Measurements from ENCODE around the gene SCAPER. TPM values are rescaled to one million over a fixed set of nuclear protein-coding genes. Genes with fewer than 3 reads are reported as not detected.

SCAPER gene
- polyA plus RNA-seq (2013, experiment 1 of 2), result 7.7 TPM
- 7.7 TPM for polyA plus RNA-seq (2013, experiment 2 of 2)

- Histone ChIP-seq H2AK5ac (ENCODE audit: low read depth, low read length) (peak within 1 kb of the TSS; percentile 53), H3K9ac (ENCODE audit: low read depth, low read length, poor library complexity) (peak within 1 kb of the TSS; percentile 90), H3K14ac (ENCODE audit: low read length) (peak within 1 kb of the TSS; percentile 90), H3K4me1 (ENCODE audit: control insufficient read depth in 2 of 2, insufficient read depth in 1 of 2, low read depth in 1 of 2, low read length in 2 of 2) (peaks cover 0 to 5% of the 10 kb centered on the region in 2 donors), H3K23ac (ENCODE audit: low read depth, low read length, poor library complexity) (peak within 1 kb of the TSS; percentile 68), H3K4me3 (ENCODE audit: low read length in 2 of 2) (peak within 1 kb of the TSS; percentile 54 to 89), H2BK12ac (ENCODE audit: low read length) (no peak within 1 kb of the TSS), H3K27me3 (ENCODE audit: control insufficient read depth in 3 of 3, insufficient read depth in 3 of 3, low read depth in 1 of 3, low read length in 3 of 3) (peaks cover 0 to 4% (median 2%) of the 10 kb centered on the region in 3 experiments), H3K79me1 (ENCODE audit: low read depth, low read length) (no peaks in the 10 kb centered on the region), H3K27ac (replicated peaks; ENCODE audit: low read length) (peak within 1 kb of the TSS; percentile 74), H3K4me2 (ENCODE audit: insufficient read depth, low read length, poor library complexity, severe bottlenecking) (peak within 1 kb of the TSS; percentile 64), H2BK5ac (ENCODE audit: low read length) (peak within 1 kb of the TSS; percentile 98), H3K9me3 (replicated peaks in 1 of 2; ENCODE audit: control insufficient read depth in 2 of 2, insufficient read depth in 1 of 2, low read depth in 1 of 2, low read length in 2 of 2) (peaks cover 0 to 2% of the 10 kb centered on the region in 2 donors), H2AFZ (ENCODE audit: low read length) (peak within 1 kb of the TSS; percentile 93), H4K8ac (ENCODE audit: low read depth, low read length) (no peak within 1 kb of the TSS), H2BK120ac (ENCODE audit: low read depth, low read length) (peak within 1 kb of the TSS; percentile 12), H4K91ac (ENCODE audit: low read depth, low read length, poor library complexity) (no peak within 1 kb of the TSS), H3K18ac (ENCODE audit: low read length) (peak within 1 kb of the TSS; percentile 94), H3K4ac (ENCODE audit: low read length) (peak within 1 kb of the TSS; percentile 26), H2BK15ac (ENCODE audit: low read length) (no peak within 1 kb of the TSS), H3K36me3 (replicated peaks in 1 of 2; ENCODE audit: control insufficient read depth in 2 of 2, insufficient read depth in 2 of 2, low read length in 2 of 2) (no peaks in the 10 kb centered on the region)
- DNase-seq (ENCODE audit: low spot score), result peak; percentile 90
- no CpG with 5 or more reads among the region's 78 CpGs for WGBS, 2 donors (ENCODE audit: extremely low coverage in 2 of 2, insufficient read length in 2 of 2, insufficient replicate concordance in 1 of 2)
Observed at GRCh38 chr15:76905013-76905839, at the start of gene SCAPER. Gene SCAPER (minus strand): TSS chr15:76905340. CDS start chr15:76883817, 21,523 bp downstream.

GRCh38 chr15:76954744-76955143, 49.6 kb upstream of the SCAPER start:
- H3K9ac ChIP-seq (ENCODE audit: low read depth, low read length, poor library complexity), result no peak overlapping the region
- H3K4me2 ChIP-seq (ENCODE audit: insufficient read depth, low read length, poor library complexity, severe bottlenecking), result no peak overlapping the region
- no peak overlapping the region for H4K8ac ChIP-seq (ENCODE audit: low read depth, low read length)
- no peak overlapping the region for H4K91ac ChIP-seq (ENCODE audit: low read depth, low read length, poor library complexity)
- no peak overlapping the region for H3K4ac ChIP-seq (ENCODE audit: low read length)
- no peaks in the 10 kb centered on the region for H3K9me3 ChIP-seq (replicated peaks in 1 of 2; ENCODE audit: control insufficient read depth in 2 of 2, insufficient read depth in 1 of 2, low read depth in 1 of 2, low read length in 2 of 2)
- no peak overlapping the region for H3K14ac ChIP-seq (ENCODE audit: low read length)
- no peak overlapping the region for H2AK5ac ChIP-seq (ENCODE audit: low read depth, low read length)
- no peaks in the 10 kb centered on the region for H3K79me1 ChIP-seq (ENCODE audit: low read depth, low read length)
- no peaks in the 10 kb centered on the region for H3K4me1 ChIP-seq (ENCODE audit: control insufficient read depth in 2 of 2, insufficient read depth in 1 of 2, low read depth in 1 of 2, low read length in 2 of 2)
- H2BK120ac ChIP-seq (ENCODE audit: low read depth, low read length), result no peak overlapping the region
- H2AFZ ChIP-seq (ENCODE audit: low read length), result no peak overlapping the region
- no peak overlapping the region for H2BK12ac ChIP-seq (ENCODE audit: low read length)
- no peak overlapping the region for H3K4me3 ChIP-seq (ENCODE audit: low read length in 2 of 2)
- H3K27me3 ChIP-seq (ENCODE audit: control insufficient read depth in 3 of 3, insufficient read depth in 3 of 3, low read depth in 1 of 3, low read length in 3 of 3), result no peaks in the 10 kb centered on the region
- H2BK15ac ChIP-seq (ENCODE audit: low read length), result no peak overlapping the region
- H3K18ac ChIP-seq (ENCODE audit: low read length), result no peak overlapping the region
- H3K36me3 ChIP-seq (replicated peaks in 1 of 2; ENCODE audit: control insufficient read depth in 2 of 2, insufficient read depth in 2 of 2, low read length in 2 of 2), result peaks cover 5 to 25% of the 10 kb centered on the region in 2 donors
- no peak overlapping the region for H3K23ac ChIP-seq (ENCODE audit: low read depth, low read length, poor library complexity)
- DNase-seq (ENCODE audit: low spot score), result no peak
- H3K27ac ChIP-seq (replicated peaks; ENCODE audit: low read length), result no peak overlapping the region
- H2BK5ac ChIP-seq (ENCODE audit: low read length), result no peak overlapping the region
- WGBS, 2 donors (ENCODE audit: extremely low coverage in 2 of 2, insufficient read length in 2 of 2, insufficient replicate concordance in 1 of 2), result no CpG with 5 or more reads among the region's 2 CpGs

GRCh38 chr15:76953913-76954312, 48.8 kb upstream of the SCAPER start:
- Histone ChIP-seq H4K8ac (ENCODE audit: low read depth, low read length) (no peak overlapping the region), H2BK120ac (ENCODE audit: low read depth, low read length) (no peak overlapping the region), H3K14ac (ENCODE audit: low read length) (no peak overlapping the region), H3K18ac (ENCODE audit: low read length) (no peak overlapping the region), H2AK5ac (ENCODE audit: low read depth, low read length) (no peak overlapping the region), H2BK15ac (ENCODE audit: low read length) (no peak overlapping the region), H3K27ac (replicated peaks; ENCODE audit: low read length) (no peak overlapping the region), H3K4me1 (ENCODE audit: control insufficient read depth in 2 of 2, insufficient read depth in 1 of 2, low read depth in 1 of 2, low read length in 2 of 2) (no peaks in the 10 kb centered on the region), H3K23ac (ENCODE audit: low read depth, low read length, poor library complexity) (no peak overlapping the region), H2BK5ac (ENCODE audit: low read length) (no peak overlapping the region), H4K91ac (ENCODE audit: low read depth, low read length, poor library complexity) (no peak overlapping the region), H3K9me3 (replicated peaks in 1 of 2; ENCODE audit: control insufficient read depth in 2 of 2, insufficient read depth in 1 of 2, low read depth in 1 of 2, low read length in 2 of 2) (no peaks in the 10 kb centered on the region), H2AFZ (ENCODE audit: low read length) (no peak overlapping the region), H3K79me1 (ENCODE audit: low read depth, low read length) (no peaks in the 10 kb centered on the region), H2BK12ac (ENCODE audit: low read length) (no peak overlapping the region), H3K4me3 (ENCODE audit: low read length in 2 of 2) (no peak overlapping the region), H3K4ac (ENCODE audit: low read length) (no peak overlapping the region), H3K4me2 (ENCODE audit: insufficient read depth, low read length, poor library complexity, severe bottlenecking) (no peak overlapping the region), H3K9ac (ENCODE audit: low read depth, low read length, poor library complexity) (no peak overlapping the region), H3K27me3 (ENCODE audit: control insufficient read depth in 3 of 3, insufficient read depth in 3 of 3, low read depth in 1 of 3, low read length in 3 of 3) (no peaks in the 10 kb centered on the region), H3K36me3 (replicated peaks in 1 of 2; ENCODE audit: control insufficient read depth in 2 of 2, insufficient read depth in 2 of 2, low read length in 2 of 2) (peaks cover 6 to 33% of the 10 kb centered on the region in 2 donors)
- DNase-seq (ENCODE audit: low spot score), result no peak
- no CpG with 5 or more reads among the region's 3 CpGs for WGBS, 2 donors (ENCODE audit: extremely low coverage in 2 of 2, insufficient read length in 2 of 2, insufficient replicate concordance in 1 of 2)

GRCh38 chr15:76951220-76951619, 46.1 kb upstream of the SCAPER start:
- Histone ChIP-seq H3K4ac (ENCODE audit: low read length) (no peak overlapping the region), H3K27ac (replicated peaks; ENCODE audit: low read length) (no peak overlapping the region), H4K91ac (ENCODE audit: low read depth, low read length, poor library complexity) (no peak overlapping the region)

More at GRCh38 chr15:76951220-76951619, 46.1 kb upstream of the SCAPER start:
- no CpG with 5 or more reads among the region's 1 CpG for WGBS, 2 donors (ENCODE audit: extremely low coverage in 2 of 2, insufficient read length in 2 of 2, insufficient replicate concordance in 1 of 2)
- Histone ChIP-seq H3K4me2 (ENCODE audit: insufficient read depth, low read length, poor library complexity, severe bottlenecking) (no peak overlapping the region), H3K4me3 (ENCODE audit: low read length in 2 of 2) (no peak overlapping the region), H2BK5ac (ENCODE audit: low read length) (no peak overlapping the region), H3K23ac (ENCODE audit: low read depth, low read length, poor library complexity) (no peak overlapping the region), H3K4me1 (ENCODE audit: control insufficient read depth in 2 of 2, insufficient read depth in 1 of 2, low read depth in 1 of 2, low read length in 2 of 2) (no peaks in the 10 kb centered on the region), H3K9me3 (replicated peaks in 1 of 2; ENCODE audit: control insufficient read depth in 2 of 2, insufficient read depth in 1 of 2, low read depth in 1 of 2, low read length in 2 of 2) (no peaks in the 10 kb centered on the region), H3K79me1 (ENCODE audit: low read depth, low read length) (no peaks in the 10 kb centered on the region), H3K18ac (ENCODE audit: low read length) (no peak overlapping the region), H3K14ac (ENCODE audit: low read length) (no peak overlapping the region), H3K9ac (ENCODE audit: low read depth, low read length, poor library complexity) (no peak overlapping the region), H2BK15ac (ENCODE audit: low read length) (no peak overlapping the region), H4K8ac (ENCODE audit: low read depth, low read length) (no peak overlapping the region), H3K36me3 (replicated peaks in 1 of 2; ENCODE audit: control insufficient read depth in 2 of 2, insufficient read depth in 2 of 2, low read length in 2 of 2) (peaks cover 15 to 60% of the 10 kb centered on the region in 2 donors), H2AK5ac (ENCODE audit: low read depth, low read length) (no peak overlapping the region), H2BK120ac (ENCODE audit: low read depth, low read length) (no peak overlapping the region), H3K27me3 (ENCODE audit: control insufficient read depth in 3 of 3, insufficient read depth in 3 of 3, low read depth in 1 of 3, low read length in 3 of 3) (no peaks in the 10 kb centered on the region), H2AFZ (ENCODE audit: low read length) (no peak overlapping the region), H2BK12ac (ENCODE audit: low read length) (no peak overlapping the region)
- DNase-seq (ENCODE audit: low spot score), result no peak

All from neuronal stem cell (in vitro differentiated cells).